Measurements from ENCODE around the gene ALX4.

DNA sequence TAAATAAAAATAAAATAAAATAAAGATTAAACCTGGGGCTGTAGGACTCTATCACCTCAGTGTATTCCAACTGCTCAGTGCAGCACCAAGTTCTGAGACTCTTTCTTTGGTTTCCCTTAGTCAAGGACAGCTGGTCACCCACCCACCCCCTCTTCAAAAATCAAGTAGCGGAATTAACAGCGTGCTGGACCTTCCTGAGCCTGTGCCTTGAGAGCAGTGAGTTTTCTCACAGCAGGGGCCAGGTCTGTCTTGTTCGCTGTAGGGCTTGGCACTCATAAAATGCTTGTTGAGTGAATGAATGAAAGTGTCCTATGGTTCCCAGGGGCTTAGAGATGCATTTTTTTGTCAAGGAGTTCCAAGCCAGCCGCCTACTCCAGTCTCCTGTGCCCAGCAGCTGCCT is 2.9 kb upstream of the ALX4 start:
- TF ChIP-seq CREB1 (CRISPR knock-in tag; IDR thresholded peaks at IDR 0.05; ENCODE audit: low read depth) (no peak), CTCF (conservative IDR thresholded peaks at IDR 0.05; ENCODE audit: low read depth in 2 of 2) (no peak)
- TF ChIP-seq, protein P1, sequence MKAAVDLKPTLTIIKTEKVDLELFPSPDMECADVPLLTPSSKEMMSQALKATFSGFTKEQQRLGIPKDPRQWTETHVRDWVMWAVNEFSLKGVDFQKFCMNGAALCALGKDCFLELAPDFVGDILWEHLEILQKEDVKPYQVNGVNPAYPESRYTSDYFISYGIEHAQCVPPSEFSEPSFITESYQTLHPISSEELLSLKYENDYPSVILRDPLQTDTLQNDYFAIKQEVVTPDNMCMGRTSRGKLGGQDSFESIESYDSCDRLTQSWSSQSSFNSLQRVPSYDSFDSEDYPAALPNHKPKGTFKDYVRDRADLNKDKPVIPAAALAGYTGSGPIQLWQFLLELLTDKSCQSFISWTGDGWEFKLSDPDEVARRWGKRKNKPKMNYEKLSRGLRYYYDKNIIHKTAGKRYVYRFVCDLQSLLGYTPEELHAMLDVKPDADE (IDR thresholded peaks at IDR 0.05), result no peak

Data from GM23338 (cell line).